K562 (cell line): ENCODE results near the gene YIPF1. TPM values are rescaled to one million over a fixed set of nuclear protein-coding genes. Genes with fewer than 3 reads are reported as not detected.

Source experiments
- BCL6 ChIP-seq: fragments of 250-450 bp; sonication (Bioruptor Pico); IDR thresholded peaks from 2 replicates; pipeline ENCODE4 v1.4.0; 2020
- CHD2 ChIP-seq: IDR thresholded peaks from 2 replicates; pipeline ENCODE4 v1.6.1; 2011; ENCODE audit warnings: low read depth, low read length
- E2F3 ChIP-seq: fragments of 250-450 bp; sonication (Bioruptor Pico); IDR thresholded peaks from 2 replicates; pipeline ENCODE4 v1.4.0; 2020; ENCODE audit warnings: mild to moderate bottlenecking
- ETS2 ChIP-seq: IDR thresholded peaks from 2 replicates; pipeline ENCODE4 v1.6.1; 2016; ENCODE audit warnings: borderline replicate concordance, missing genetic modification characterization, mild to moderate bottlenecking, moderate library complexity, missing compliant biosample characterization; ENCODE audit not compliant: poor library complexity, severe bottlenecking
- GTF2F1 ChIP-seq: IDR thresholded peaks from 2 replicates; pipeline ENCODE4 v1.6.1; 2011; ENCODE audit warnings: low read depth, low read length, improper control_type of control experiment
- HDAC3 ChIP-seq: fragments of 450-650 bp; IDR thresholded peaks from 2 replicates; pipeline ENCODE4 v1.6.1; 2018; ENCODE audit warnings: borderline replicate concordance, mild to moderate bottlenecking, moderate library complexity; ENCODE audit not compliant: partially characterized antibody
- HINFP ChIP-seq: fragments of 450-650 bp; conservative IDR thresholded peaks from 2 replicates; pipeline ENCODE4 v1.6.1; 2016; ENCODE audit warnings: missing genetic modification characterization, low read depth, mild to moderate bottlenecking, control low read depth, missing compliant biosample characterization
- MYC ChIP-seq, 2 experiments: fragments of 250-450 bp in 1 of 2; sonication (Bioruptor Pico) in 1 of 2; IDR thresholded peaks; 2 replicates each; pipeline versions ENCODE4 v1.5.1 to v1.6.1; 2012 to 2021; ENCODE audit warnings: low read depth in 2 of 2, borderline replicate concordance in 1 of 2, improper control_type of control experiment in 1 of 2, low read length in 1 of 2, mild to moderate bottlenecking in 1 of 2, moderate library complexity in 1 of 2
- NFATC3 ChIP-seq: fragments of 450-650 bp; IDR thresholded peaks from 2 replicates; pipeline ENCODE4 v1.6.1; 2017; ENCODE audit warnings: mild to moderate bottlenecking
- POLR3A ChIP-seq: IDR thresholded peaks from 2 replicates; pipeline ENCODE4 v1.6.1; 2011; ENCODE audit warnings: borderline replicate concordance, mild to moderate bottlenecking, moderate library complexity; ENCODE audit not compliant: insufficient read length, insufficient read depth; ENCODE audit errors: extremely low read depth
- RFX1 ChIP-seq: fragments of 450-650 bp; IDR thresholded peaks from 2 replicates; pipeline ENCODE4 v1.6.1; 2016; ENCODE audit warnings: mild to moderate bottlenecking, moderate library complexity
- RFX7 ChIP-seq: fragments of 250-450 bp; sonication (Bioruptor Pico); IDR thresholded peaks from 2 replicates; pipeline ENCODE4 v1.5.1; 2021; ENCODE audit warnings: mild to moderate bottlenecking
- SAFB2 ChIP-seq: fragments of 200-400 bp; formaldehyde crosslinking; IDR thresholded peaks from 2 replicates; pipeline ENCODE4 v1.6.1; 2018; ENCODE audit warnings: borderline replicate concordance, low read length, low read depth, moderate library complexity; ENCODE audit not compliant: severe bottlenecking
- SETDB1 ChIP-seq: IDR thresholded peaks from one replicate; pipeline ENCODE4 v1.6.1; 2012; ENCODE audit warnings: low read length, control low read depth, inconsistent platforms
- STAT5A ChIP-seq: IDR thresholded peaks from 2 replicates; pipeline ENCODE4 v1.6.1; 2012; ENCODE audit warnings: low read length, inconsistent platforms, borderline replicate concordance
- STAT5B ChIP-seq: fragments of 250-450 bp; sonication (Bioruptor Pico); IDR thresholded peaks from 2 replicates; pipeline ENCODE4 v1.8.0; 2021; ENCODE audit warnings: mild to moderate bottlenecking, inconsistent platforms
- SUPT5H ChIP-seq: fragments of 450-650 bp; IDR thresholded peaks from 2 replicates; pipeline ENCODE4 v1.6.1; 2016
- TAF9B ChIP-seq: fragments of 450-650 bp; IDR thresholded peaks from 2 replicates; pipeline ENCODE4 v1.6.1; 2018; ENCODE audit warnings: mild to moderate bottlenecking; ENCODE audit not compliant: partially characterized antibody
- TCF7L2 ChIP-seq: fragments of 150-350 bp; IDR thresholded peaks from 2 replicates; pipeline ENCODE4 v1.6.1; 2016; ENCODE audit warnings: low read depth, mild to moderate bottlenecking, low read length, moderate library complexity
- TEAD2 ChIP-seq: fragments of 450-650 bp; IDR thresholded peaks from 2 replicates; pipeline ENCODE4 v1.6.1; 2016; ENCODE audit warnings: missing genetic modification characterization, control low read depth, missing compliant biosample characterization
- USF1 ChIP-seq: sonication (generic); formaldehyde crosslinking; IDR thresholded peaks from 2 replicates; pipeline ENCODE4 v1.9.0; 2022; ENCODE audit warnings: mild to moderate bottlenecking, missing genetic modification reagents
- ZNF23 ChIP-seq: fragments of 250-450 bp; sonication (Bioruptor Pico); IDR thresholded peaks from 2 replicates; pipeline ENCODE4 v1.4.0; 2020; ENCODE audit warnings: mild to moderate bottlenecking
- ZNF592 ChIP-seq: fragments of 450-650 bp; IDR thresholded peaks from 2 replicates; pipeline ENCODE4 v1.6.1; 2017; ENCODE audit warnings: antibody characterized with exemption, mild to moderate bottlenecking
- polyA plus RNA-seq, 8 experiments: library from polyadenylated mRNA; depleted of rRNA in 4 of 8; stranded (reverse) in 5 of 8; unstranded in 3 of 8; fragments of >200 nt; fragmentation: Nextera tagmentation in 2 of 8; fragmentation: Illumina TruSeq in 1 of 8; extraction: Ambion mirVana in 2 of 8; extraction: Trizol in 1 of 8; gene quantifications; 2 replicates each; pipeline versions ENCODE4 v1.2.1 to v1.2.3, GENCODE V29; 2011 to 2014; ENCODE audit warnings: inconsistent platforms in 1 of 8, missing spikeins in 1 of 8
- total RNA-seq, 7 experiments: library from RNA; depleted of rRNA in 6 of 7; stranded (reverse); fragments of >200 nt in 6 of 7; fragmentation: Illumina TruSeq in 2 of 7; extraction: Trizol in 2 of 7; gene quantifications; 2 replicates each; pipeline versions ENCODE4 v1.2.1 to v1.2.3, GENCODE V29; 2011 to 2021; ENCODE audit warnings: low replicate concordance in 1 of 7

YIPF1 gene
- total and polyA plus RNA-seq, 9 of the 15 experiments (the other 6 are each of a cell fraction or from before 2014, with no cell fraction given): 11.5 to 37.5 (median 19.2) TPM

GRCh38 chr1:53837924-53838653, 51.5 kb downstream of the YIPF1 start, which contains the start of gene NDC1 (continued):
- TF ChIP-seq TEAD2: no peak; the same call in 1 of the 2 replicates
- no peak for TF ChIP-seq HDAC3
- no peak for TF ChIP-seq GTF2F1
- no peak for TF ChIP-seq STAT5B (CRISPR knock-in tag)
- TF ChIP-seq E2F3 (CRISPR knock-in tag): peak; percentile 95
- no peak for TF ChIP-seq NFATC3
- TF ChIP-seq BCL6 (CRISPR knock-in tag): peak; percentile 84; the same call in 1 of the 2 replicates
- TF ChIP-seq ZNF23 (CRISPR knock-in tag): no peak
- peak; percentile 93 for TF ChIP-seq ZNF592
- peak; percentile 68 for TF ChIP-seq RFX1
- TF ChIP-seq POLR3A: no peak
- no peak for TF ChIP-seq SAFB2
- no peak for TF ChIP-seq TCF7L2
- TF ChIP-seq TAF9B: peak; percentile 73
- no peak for TF ChIP-seq RFX7 (CRISPR knock-in tag)
- peak; percentile 62; the same call in 1 of the 2 replicates for TF ChIP-seq CHD2
- no peak for TF ChIP-seq ETS2
- peak; percentile 92 for TF ChIP-seq MYC (IDR thresholded peaks at IDR 0.05; ENCODE audit: low read depth, low read length)
- peak; percentile 90; the same call in 1 of the 2 replicates for TF ChIP-seq MYC (CRISPR knock-in tag; IDR thresholded peaks at IDR 0.05; ENCODE audit: borderline replicate concordance, low read depth)
- TF ChIP-seq STAT5A: peak; percentile 55; the same call in 1 of the 2 replicates
- peak; percentile 64 for TF ChIP-seq USF1 (CRISPR knock-in tag)
- no peak for TF ChIP-seq SETDB1
- no peak; the same call in 1 of the 2 replicates for TF ChIP-seq HINFP (tag)
- peak; percentile 90 for TF ChIP-seq SUPT5H
